CD4-positive, alpha-beta T cell treated with Interferon gamma for 1 hour (primary cell): ENCODE data around the gene NFE2L2.

ENCODE experiments used
- DNase-seq: peaks from one replicate; pipeline ENCODE4 v3.0.0-alpha.2; 2020

NFE2L2 gene

DNA sequence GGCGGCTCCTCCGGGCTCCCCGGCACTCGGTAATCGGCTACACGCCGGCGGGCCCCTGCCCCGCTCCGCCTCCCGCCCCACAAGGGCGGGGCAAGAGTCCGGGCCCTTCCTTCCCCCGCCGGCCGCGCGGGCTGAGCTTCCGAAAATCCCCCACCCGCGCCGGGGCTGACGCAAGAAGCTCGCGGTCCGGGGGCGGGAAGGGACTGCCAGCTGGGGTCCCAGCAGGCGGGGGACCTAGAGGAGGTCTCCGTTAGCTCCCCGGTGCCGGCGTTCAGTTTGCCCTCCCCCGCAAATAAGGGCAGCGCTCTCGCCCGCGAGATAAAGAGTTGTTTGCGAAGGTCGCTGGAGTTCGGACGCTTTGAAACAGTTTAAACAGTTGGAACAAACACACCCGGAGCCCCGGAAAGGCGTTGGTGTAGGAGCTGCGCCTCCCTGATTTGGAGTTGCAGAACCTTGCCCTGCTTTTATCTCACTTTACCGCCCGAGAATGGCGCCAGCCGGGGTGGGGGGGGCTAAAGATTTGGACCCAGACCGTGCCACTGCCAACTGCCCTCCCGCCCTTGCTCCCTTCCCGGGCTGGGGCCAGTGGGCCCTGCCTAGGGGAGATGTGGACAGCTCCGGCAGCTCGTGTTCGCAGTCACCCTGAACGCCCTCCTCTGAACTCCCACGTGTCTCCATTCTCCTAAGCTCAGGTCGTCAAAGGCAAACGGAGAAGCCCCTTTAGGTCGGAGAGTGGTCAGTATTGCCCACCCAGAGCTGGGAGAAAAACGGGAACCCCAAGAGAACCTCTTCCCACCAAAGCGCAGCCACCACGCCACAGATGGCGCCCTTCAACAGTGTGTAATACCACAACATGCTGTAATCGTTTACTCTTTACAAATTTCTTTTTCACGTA is at the start of gene NFE2L2:
NFE2L2 (minus strand) TSS at position 35 of the 895 bp plus-strand sequence. CDS start 151 bp downstream, outside the sequence.
- DNase-seq = peak; percentile 94

- no peak for DNase-seq
Measured at GRCh38 chr2:177314194-177314593, 49.7 kb upstream of the NFE2L2 start.

- no peak for DNase-seq
Measured at GRCh38 chr2:177313162-177313781, 48.7 kb upstream of the NFE2L2 start.

DNA sequence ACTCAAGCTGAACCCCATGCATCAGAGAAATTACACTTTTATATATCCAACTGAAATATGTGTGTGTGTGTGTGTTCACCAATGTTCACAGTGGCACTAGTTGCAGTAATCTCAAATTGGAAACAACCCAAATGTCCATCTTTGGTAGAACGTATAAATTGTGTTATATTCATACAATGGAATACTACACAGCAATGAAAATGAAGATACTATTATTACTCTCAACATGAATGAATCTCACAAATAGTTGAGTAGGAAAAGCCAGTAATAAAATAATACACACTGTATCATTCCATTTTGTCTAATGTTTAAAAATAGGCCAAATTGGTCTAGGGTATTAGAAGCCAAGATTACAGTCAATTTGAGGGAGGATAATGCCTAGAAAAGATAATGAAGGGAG is 48.0 kb upstream of the NFE2L2 start:
- DNase-seq = no peak

GRCh38 chr2:177309672-177310309 is 45.3 kb upstream of the NFE2L2 start:
- DNase-seq = peak; percentile 3

GRCh38 chr2:177306550-177306949 is 42.0 kb upstream of the NFE2L2 start:
- DNase-seq = no peak

- no peak for DNase-seq
Measured at GRCh38 chr2:177303939-177304338, 39.4 kb upstream of the NFE2L2 start.

DNA sequence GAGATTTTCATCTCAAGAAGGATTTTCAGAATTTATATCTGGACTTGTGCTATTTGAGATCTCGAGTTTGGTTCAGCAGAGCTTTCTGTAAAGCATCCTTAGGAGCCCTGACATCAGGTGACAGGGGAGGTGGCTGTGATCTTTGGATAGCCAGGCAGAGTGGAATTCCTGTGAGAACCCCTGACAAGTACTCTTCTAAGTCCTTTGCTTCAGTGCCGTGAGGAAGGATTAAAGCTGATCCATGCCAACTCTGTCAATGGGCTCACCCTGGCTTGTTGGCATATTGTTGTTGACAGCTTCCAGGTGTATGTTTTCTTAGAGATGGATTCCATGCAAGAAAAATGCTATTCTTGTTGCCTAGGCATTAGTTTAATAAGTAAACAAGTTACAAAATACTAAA is 38.0 kb upstream of the NFE2L2 start:
- no peak for DNase-seq

DNA sequence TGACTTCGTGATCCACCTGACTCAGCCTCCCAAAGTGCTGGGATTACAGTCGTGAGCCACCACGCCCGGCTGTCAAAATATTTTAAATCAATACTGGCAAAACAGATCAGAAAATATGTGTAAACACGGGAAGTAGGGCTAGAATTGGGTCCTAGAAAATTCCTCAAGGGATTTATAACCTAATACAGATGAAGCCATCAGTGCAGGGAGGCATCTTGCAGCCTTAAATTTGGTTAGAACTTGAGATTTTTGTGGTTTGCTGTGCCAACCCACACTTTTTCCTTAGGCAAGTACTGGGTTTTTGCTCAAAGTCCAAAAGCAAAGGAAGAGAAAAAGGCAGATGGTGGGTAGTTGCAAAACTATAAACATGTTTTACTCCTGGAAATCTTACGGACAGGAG is 33.7 kb upstream of the NFE2L2 start:
- no peak for DNase-seq

DNA sequence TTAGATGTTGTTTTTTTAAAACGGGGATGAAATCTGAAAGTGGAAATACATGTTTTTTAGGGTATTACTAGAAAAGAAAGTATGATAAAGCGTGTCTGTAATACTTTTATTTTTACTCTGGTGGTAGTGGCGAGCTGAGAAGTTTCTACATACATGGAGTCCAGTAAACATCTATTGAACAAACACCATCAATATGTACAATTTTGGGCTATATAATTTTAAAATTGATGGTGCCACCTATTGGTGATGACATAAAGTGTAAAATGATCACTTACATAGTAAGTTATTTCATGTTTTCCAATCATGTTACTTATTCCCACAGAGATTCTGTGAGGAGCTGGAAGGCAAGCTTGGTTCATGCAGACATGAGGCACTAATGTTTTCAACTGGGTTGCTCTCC is 31.5 kb upstream of the NFE2L2 start:
- no peak for DNase-seq

DNA sequence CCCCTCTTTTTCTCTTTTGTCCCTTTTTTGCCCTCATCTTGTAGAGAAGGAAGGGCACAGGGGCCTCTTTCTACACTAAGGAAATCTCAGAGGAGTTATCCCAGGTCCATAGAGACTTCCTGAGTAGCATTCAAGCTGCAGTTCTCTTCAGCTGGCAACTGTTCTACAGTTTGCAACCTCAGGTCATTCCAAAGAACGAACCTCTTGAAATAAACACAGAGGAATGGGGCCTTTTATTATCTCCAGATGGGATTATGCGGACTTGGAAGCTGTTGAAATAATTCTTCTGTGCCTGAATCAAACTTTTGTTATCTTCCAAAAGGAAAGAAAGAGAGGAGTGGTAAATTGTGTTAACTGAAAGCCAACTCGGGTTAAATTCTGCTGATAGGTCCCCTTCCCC is 31.0 kb upstream of the NFE2L2 start:
- no peak for DNase-seq

DNA sequence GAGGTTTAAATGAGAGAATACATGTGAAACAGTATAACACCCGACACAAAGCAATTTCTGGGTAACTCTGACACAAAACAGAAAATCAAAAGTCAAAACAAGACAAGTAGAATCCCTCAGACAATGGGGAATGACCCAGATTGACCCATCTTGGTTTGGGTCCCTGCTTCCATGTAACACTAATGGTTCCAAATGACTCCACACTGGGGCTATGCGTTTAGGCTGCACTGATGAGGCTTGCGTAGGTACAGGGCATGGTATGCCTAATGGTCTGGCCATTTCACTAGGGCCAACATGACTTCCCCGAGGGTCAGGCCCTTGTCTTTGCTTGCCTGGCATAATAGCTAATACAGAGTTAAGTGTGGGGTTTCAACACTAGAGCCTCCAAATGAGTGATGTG is 27.2 kb upstream of the NFE2L2 start:
- no peak for DNase-seq

DNA sequence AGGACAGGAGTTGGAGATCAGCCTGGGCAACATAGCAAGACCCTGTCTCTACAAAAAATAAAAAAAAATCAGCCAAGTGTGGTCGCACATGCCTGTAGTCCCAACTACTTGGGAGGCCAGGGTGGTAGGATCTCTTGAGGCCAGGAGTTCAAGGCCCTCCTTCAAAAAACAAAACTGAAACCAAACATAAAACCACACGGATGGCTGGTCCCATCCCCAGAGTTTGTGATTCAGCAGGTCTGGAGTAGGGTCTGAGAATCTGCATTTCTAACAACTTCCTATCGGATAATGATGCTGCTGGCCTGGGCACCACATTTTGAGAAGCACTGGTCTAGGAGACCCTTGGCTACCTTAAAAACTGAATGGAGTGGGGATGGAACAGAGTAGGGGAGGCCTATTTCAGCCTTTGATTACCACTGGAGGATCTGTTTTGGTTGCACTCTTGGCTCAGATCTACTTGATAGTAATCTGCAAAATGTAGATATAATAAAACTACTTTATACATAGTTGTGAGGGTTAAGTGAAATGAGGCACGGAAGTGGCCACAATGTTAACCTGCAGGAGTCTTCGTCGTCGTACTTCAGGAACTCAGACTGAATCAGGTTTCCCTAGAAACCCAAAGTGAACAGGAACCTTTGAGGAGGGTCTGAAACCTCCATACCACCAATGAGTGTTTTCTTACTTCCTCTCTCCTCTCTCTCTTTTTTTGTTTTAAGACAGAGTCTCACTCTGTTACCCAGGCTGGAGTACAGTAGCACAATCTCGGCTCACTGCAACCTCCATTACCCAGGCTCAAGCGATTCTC is 25.5 kb upstream of the NFE2L2 start:
- DNase-seq = no peak

- DNase-seq = no peak
Measured at GRCh38 chr2:177287814-177288213, 23.3 kb upstream of the NFE2L2 start.

DNA sequence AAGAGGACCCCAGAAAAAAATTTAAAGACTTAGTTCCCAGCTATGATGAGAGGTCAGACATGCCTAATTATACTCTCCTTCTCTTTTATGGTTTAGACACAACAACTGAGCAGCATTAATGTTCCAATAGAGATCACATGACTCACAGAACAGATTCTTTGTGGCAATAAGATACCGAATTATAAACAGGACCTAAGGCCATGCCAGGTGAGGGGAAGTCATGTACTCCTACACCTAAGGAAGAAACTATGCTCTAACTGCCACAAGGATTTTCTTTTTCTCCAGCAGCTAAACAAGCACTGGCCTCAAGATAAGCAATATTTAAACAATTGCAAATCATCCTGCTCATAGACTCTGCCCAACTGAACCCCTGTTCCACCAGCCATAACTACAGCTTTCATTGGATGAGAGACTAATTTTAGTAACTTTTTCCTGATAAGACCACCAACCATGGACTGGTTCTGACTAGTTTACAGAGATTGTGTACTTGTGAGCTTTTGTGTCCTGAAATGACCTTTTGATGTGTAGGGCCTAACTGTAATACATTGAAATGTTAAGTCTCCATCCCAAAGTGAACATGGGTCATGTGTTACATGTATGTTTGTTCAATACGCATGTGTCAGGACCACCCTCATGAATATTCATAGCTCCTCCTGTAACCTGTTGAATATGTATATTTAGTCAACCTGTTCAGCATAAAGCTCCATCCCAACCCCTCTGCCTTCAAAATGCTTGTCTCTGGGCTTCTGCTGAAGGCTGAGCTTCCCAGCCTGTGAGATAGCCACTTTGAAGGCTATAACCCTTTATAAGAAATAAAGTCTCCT is 21.6 kb upstream of the NFE2L2 start:
- DNase-seq = no peak

GRCh38 chr2:177284531-177284930 is 20.0 kb upstream of the NFE2L2 start:
- DNase-seq = no peak

- no peak for DNase-seq
Measured at GRCh38 chr2:177283906-177284305, 19.4 kb upstream of the NFE2L2 start.

- no peak for DNase-seq
Measured at GRCh38 chr2:177282787-177283572, 18.5 kb upstream of the NFE2L2 start.

DNA sequence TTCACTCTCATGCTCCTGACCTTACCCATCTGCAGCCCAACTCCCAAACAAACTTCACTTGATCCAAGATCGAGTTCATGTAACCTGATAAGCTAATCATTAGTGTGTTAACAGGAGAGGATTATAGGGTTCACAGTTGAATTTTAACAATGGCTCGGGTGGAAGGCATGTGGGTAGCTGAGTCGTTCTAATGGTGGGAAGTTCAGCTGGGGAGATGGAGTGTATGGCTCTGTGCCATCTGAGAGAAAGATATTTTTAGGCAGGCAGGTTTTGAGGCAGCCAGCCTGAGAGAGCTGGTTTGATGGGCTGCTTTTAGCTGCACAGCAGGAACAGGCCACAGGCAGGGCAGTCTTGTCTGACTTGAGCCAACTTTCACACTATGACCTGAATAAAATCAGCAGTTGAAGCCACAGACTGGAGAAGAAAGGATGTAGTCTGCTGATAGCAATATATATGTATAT is 17.7 kb upstream of the NFE2L2 start:
- no peak for DNase-seq

GRCh38 chr2:177281400-177282180 is 17.1 kb upstream of the NFE2L2 start:
- DNase-seq = peak; percentile 47
